H9 (cell line): ENCODE data around the gene CEP44. TPM values are rescaled to one million over a fixed set of nuclear protein-coding genes. Genes with fewer than 3 reads are reported as not detected.

Experiments used
- DNase-seq: peaks from one replicate; pipeline ENCODE4 v3.0.0-alpha.2; 2017
- H2AFZ ChIP-seq: one replicate; pipeline ENCODE4 v1.6.1; 2013; ENCODE audit warnings: mild to moderate bottlenecking, low read length, control low read depth, moderate library complexity
- H2AK5ac ChIP-seq: 2 replicates; pipeline ENCODE4 v1.6.1; 2013; ENCODE audit warnings: low read length, control low read depth, mixed read lengths; ENCODE audit not compliant: insufficient read length
- H2BK120ac ChIP-seq: one replicate; pipeline ENCODE4 v1.6.1; 2013; ENCODE audit warnings: low read depth, mild to moderate bottlenecking, low read length, control low read depth, inconsistent platforms; ENCODE audit not compliant: poor library complexity, severe bottlenecking
- H2BK12ac ChIP-seq: 2 replicates; pipeline ENCODE4 v1.6.1; 2013; ENCODE audit warnings: low read length, control low read depth, mixed read lengths, low read depth; ENCODE audit not compliant: insufficient read length
- H2BK15ac ChIP-seq: 2 replicates; pipeline ENCODE4 v1.6.1; 2013; ENCODE audit warnings: low read depth, low read length, control low read depth
- H2BK20ac ChIP-seq: one replicate; pipeline ENCODE4 v1.6.1; 2013; ENCODE audit warnings: low read depth, mild to moderate bottlenecking, low read length, control low read depth, inconsistent platforms; ENCODE audit not compliant: poor library complexity, severe bottlenecking
- H2BK5ac ChIP-seq: 2 replicates; pipeline ENCODE4 v1.6.1; 2013; ENCODE audit warnings: low read length, control low read depth, mixed read lengths; ENCODE audit not compliant: insufficient read length
- H3K14ac ChIP-seq: 2 replicates; pipeline ENCODE4 v1.6.1; 2013; ENCODE audit warnings: low read length, control low read depth; ENCODE audit not compliant: insufficient read depth
- H3K18ac ChIP-seq: 2 replicates; pipeline ENCODE4 v1.6.1; 2013; ENCODE audit warnings: low read depth, mild to moderate bottlenecking, mixed read lengths, low read length, control low read depth; ENCODE audit not compliant: insufficient read length
- H3K23ac ChIP-seq: 2 replicates; pipeline ENCODE4 v1.6.1; 2013; ENCODE audit warnings: low read length, control low read depth, mixed read lengths, low read depth; ENCODE audit not compliant: insufficient read length
- H3K23me2 ChIP-seq: 2 replicates; pipeline ENCODE4 v1.6.1; 2013; ENCODE audit warnings: low read depth, mild to moderate bottlenecking, mixed read lengths, low read length, control low read depth; ENCODE audit not compliant: insufficient read length, poor library complexity, severe bottlenecking
- H3K27ac ChIP-seq: 2 replicates; pipeline ENCODE4 v1.5.1; 2013; ENCODE audit warnings: low read length, control low read depth, mixed read lengths, low read depth; ENCODE audit not compliant: insufficient read length
- H3K27me3 ChIP-seq: 2 replicates; pipeline ENCODE4 v1.6.1; 2013; ENCODE audit warnings: low read length, control low read depth, inconsistent platforms; ENCODE audit not compliant: insufficient read depth
- H3K4ac ChIP-seq: 2 replicates; pipeline ENCODE4 v1.6.1; 2013; ENCODE audit warnings: low read depth, mild to moderate bottlenecking, control low read depth, inconsistent platforms, low read length, moderate library complexity
- H3K4me1 ChIP-seq: 2 replicates; pipeline ENCODE4 v1.6.1; 2013; ENCODE audit warnings: low read length, control low read depth, inconsistent platforms; ENCODE audit not compliant: insufficient read depth
- H3K4me2 ChIP-seq: 2 replicates; pipeline ENCODE4 v1.6.1; 2013; ENCODE audit warnings: low read length, control low read depth, mixed read lengths; ENCODE audit not compliant: insufficient read length, insufficient read depth
- H3K56ac ChIP-seq: 2 replicates; pipeline ENCODE4 v1.6.1; 2013; ENCODE audit warnings: low read depth, mild to moderate bottlenecking, mixed read lengths, low read length, control low read depth; ENCODE audit not compliant: insufficient read length
- H3K79me1 ChIP-seq: 2 replicates; pipeline ENCODE4 v1.6.1; 2013; ENCODE audit warnings: low read depth, mild to moderate bottlenecking, moderate library complexity, low read length, control low read depth, inconsistent platforms; ENCODE audit not compliant: insufficient read depth, poor library complexity, severe bottlenecking
- H3K79me2 ChIP-seq: 2 replicates; pipeline ENCODE4 v1.6.1; 2013; ENCODE audit warnings: low read length, control low read depth, inconsistent platforms; ENCODE audit not compliant: insufficient read depth
- H3K9ac ChIP-seq: 2 replicates; pipeline ENCODE4 v1.6.1; 2013; ENCODE audit warnings: low read length, control low read depth, mixed read lengths; ENCODE audit not compliant: insufficient read length; ENCODE audit errors: extremely low read depth
- H3K9me3 ChIP-seq: one replicate; pipeline ENCODE4 v1.6.1; 2013; ENCODE audit warnings: low read depth, low read length, inconsistent platforms; ENCODE audit not compliant: control insufficient read depth
- H3T11ph ChIP-seq: one replicate; pipeline ENCODE4 v1.6.1; 2013; ENCODE audit warnings: mild to moderate bottlenecking, low read length, control low read depth, inconsistent platforms
- H4K20me1 ChIP-seq: one replicate; pipeline ENCODE4 v1.6.1; 2013; ENCODE audit not compliant: control insufficient read depth, insufficient read length, insufficient read depth
- H4K5ac ChIP-seq: 2 replicates; pipeline ENCODE4 v1.6.1; 2013; ENCODE audit warnings: low read depth, mild to moderate bottlenecking, mixed read lengths, low read length, control low read depth; ENCODE audit not compliant: insufficient read length
- H4K8ac ChIP-seq: replicated peaks from 2 replicates; pipeline ENCODE4 v1.6.1; 2013; ENCODE audit warnings: low read length, control low read depth, mixed read lengths, low read depth; ENCODE audit not compliant: insufficient read length
- H4K91ac ChIP-seq: 2 replicates; pipeline ENCODE4 v1.6.1; 2013; ENCODE audit warnings: low read depth, mild to moderate bottlenecking, moderate library complexity, mixed read lengths, low read length, control low read depth; ENCODE audit not compliant: insufficient read length
- H3K27ac Mint-ChIP-seq, 3 experiments: 2 replicates in 2 of 3; 3 replicates in 1 of 3; pipeline ENCODE4 v1.8.0; 2020 to 2021; ENCODE audit warnings: mixed read lengths in 3 of 3, mild to moderate bottlenecking in 1 of 3, moderate library complexity in 1 of 3
- H3K27me3 Mint-ChIP-seq: 2 replicates; pipeline ENCODE4 v1.8.0; 2021; ENCODE audit warnings: low read depth, mild to moderate bottlenecking, moderate library complexity, mixed read lengths
- H3K36me3 Mint-ChIP-seq, 3 experiments: 2 replicates in 2 of 3; 3 replicates in 1 of 3; pipeline ENCODE4 v1.8.0; 2020 to 2021; ENCODE audit warnings: low read depth in 3 of 3, mixed read lengths in 3 of 3; ENCODE audit not compliant: insufficient read depth in 1 of 3
- H3K4me1 Mint-ChIP-seq, 2 experiments: 2 replicates each; pipeline ENCODE4 v1.8.0; 2020; ENCODE audit warnings: mixed read lengths in 2 of 2
- H3K4me3 Mint-ChIP-seq, 2 experiments: 2 replicates in 1 of 2; 3 replicates in 1 of 2; pipeline ENCODE4 v1.8.0; 2020 to 2021; ENCODE audit warnings: mild to moderate bottlenecking in 2 of 2, mixed read lengths in 2 of 2, moderate library complexity in 1 of 2
- H3K9me3 Mint-ChIP-seq, 2 experiments: 2 replicates in 1 of 2; 3 replicates in 1 of 2; pipeline ENCODE4 v1.8.0; 2020; ENCODE audit warnings: mild to moderate bottlenecking in 2 of 2, mixed read lengths in 2 of 2, moderate library complexity in 1 of 2
- CTCF ChIP-seq: fragments of 200-600 bp; sonication (generic); conservative IDR thresholded peaks from 3 replicates; pipeline ENCODE4 v1.8.0; 2021; ENCODE audit warnings: antibody characterized with exemption, mild to moderate bottlenecking
- WGBS: extraction: QIAGEN DNeasy Blood & Tissue Kit; methylation state at CpG from one replicate; pipeline ENCODE4 v1.1.7; 2013; ENCODE audit warnings: missing lambda C conversion rate, low lambda C conversion rate, mixed read lengths; ENCODE audit not compliant: insufficient read length; ENCODE audit errors: extremely low coverage; 5-methylcytosine and 5-hydroxymethylcytosine counted together
- total RNA-seq: library from RNA; stranded (reverse); gene quantifications from 2 replicates; pipeline ENCODE4 v1.2.1, GENCODE V29; 2021

CEP44 gene
- total RNA-seq, 1 experiment from 2014 or later, result 16.5 TPM

- no peaks in the 10 kb centered on the region for H3K4me1 Mint-ChIP-seq
- Histone ChIP-seq H2BK5ac (no peak overlapping the region), H3K23me2 (no peaks in the 10 kb centered on the region), H3K79me2 (no peaks in the 10 kb centered on the region), H3K27me3 (no peaks in the 10 kb centered on the region), H3K4ac (no peak overlapping the region), H3K79me1 (no peaks in the 10 kb centered on the region), H2BK15ac (no peak overlapping the region), H2BK20ac (no peak overlapping the region), H3K23ac (no peak overlapping the region), H3K4me1 (no peaks in the 10 kb centered on the region), H2BK120ac (no peak overlapping the region), H4K20me1 (no peaks in the 10 kb centered on the region), H2AK5ac (no peak overlapping the region), H4K91ac (no peak overlapping the region), H3K27ac (no peak overlapping the region), H3K4me2 (no peak overlapping the region), H4K5ac (no peak overlapping the region), H3K18ac (no peak overlapping the region), H4K8ac (no peak overlapping the region), H3K56ac (no peak overlapping the region), H3K9me3 (no peaks in the 10 kb centered on the region), H2BK12ac (no peak overlapping the region), H3T11ph (no peak overlapping the region), H2AFZ (no peak overlapping the region), H3K14ac (no peak overlapping the region), H3K9ac (no peak overlapping the region)
- no peak overlapping the region for H3K27ac Mint-ChIP-seq
- no peak overlapping the region for H3K4me3 Mint-ChIP-seq
- TF ChIP-seq CTCF, result no peak
- no peaks in the 10 kb centered on the region for H3K27me3 Mint-ChIP-seq
- no CpG with 5 or more reads among the region's 4 CpGs for WGBS
- no peak for DNase-seq
- no peaks in the 10 kb centered on the region for H3K9me3 Mint-ChIP-seq
- H3K36me3 Mint-ChIP-seq, result peaks cover 0 to 12% (median 11%) of the 10 kb centered on the region in 3 experiments; a peak in 5 of 7 replicates
These were observed 24.0 kb downstream of the CEP44 start for GRCh38 chr4:174307694-174308093.
